SU-DHL-6 (cell line): Measurements from ENCODE around the gene PRR36.

Source experiments
- H2AFZ ChIP-seq: fragments of 200-600 bp; sonication (generic); 2 replicates; pipeline ENCODE4 v1.6.1; 2014; ENCODE audit warnings: low read depth, mild to moderate bottlenecking, moderate library complexity, mixed read lengths, antibody characterized with exemption, low read length; ENCODE audit not compliant: severe bottlenecking
- H3F3A ChIP-seq: fragments of 200-600 bp; shearing (Covaris generic); 2 replicates; pipeline ENCODE4 v1.6.0; 2016; ENCODE audit warnings: antibody characterized with exemption, mild to moderate bottlenecking; ENCODE audit not compliant: insufficient read depth
- H3K27ac ChIP-seq: fragments of 200-600 bp; sonication (generic); 2 replicates; pipeline ENCODE4 v1.5.1; 2016; ENCODE audit warnings: low read depth, mild to moderate bottlenecking, low read length, moderate library complexity, mixed read lengths
- H3K27me3 ChIP-seq: fragments of 200-600 bp; sonication (generic), shearing (Covaris generic); 2 replicates; pipeline ENCODE4 v1.6.0; 2014; ENCODE audit warnings: mild to moderate bottlenecking, low read length
- H3K36me3 ChIP-seq: fragments of 200-600 bp; sonication (generic); 2 replicates; pipeline ENCODE4 v1.6.1; 2014; ENCODE audit warnings: mild to moderate bottlenecking, low read length, mixed read lengths
- H3K4me2 ChIP-seq: fragments of 300-600, 200-600 bp; shearing (Covaris generic), sonication (generic); 2 replicates; pipeline ENCODE4 v1.6.0; 2014; ENCODE audit warnings: low read length, low read depth, mild to moderate bottlenecking; ENCODE audit not compliant: poor library complexity, severe bottlenecking
- H3K4me3 ChIP-seq: fragments of 200-600 bp; sonication (generic); 2 replicates; pipeline ENCODE4 v1.5.1; 2014; ENCODE audit warnings: antibody characterized with exemption, low read length, mild to moderate bottlenecking, mixed read lengths; ENCODE audit not compliant: insufficient read depth, poor library complexity, severe bottlenecking
- H3K79me2 ChIP-seq: fragments of 200-600 bp; sonication (generic); 2 replicates; pipeline ENCODE4 v1.6.1; 2014; ENCODE audit warnings: mild to moderate bottlenecking, low read length, moderate library complexity; ENCODE audit not compliant: insufficient read depth
- H3K9ac ChIP-seq: fragments of 200-600 bp; sonication (generic); 2 replicates; pipeline ENCODE4 v1.7.0; 2014; ENCODE audit warnings: mild to moderate bottlenecking, low read length
- H3K9me2 ChIP-seq: fragments of 200-600 bp; sonication (generic); replicated peaks from 2 replicates; pipeline ENCODE4 v1.6.1; 2014; ENCODE audit warnings: low read length; ENCODE audit not compliant: insufficient read depth
- H3K9me3 ChIP-seq: fragments of 200-600 bp; sonication (generic); 2 replicates; pipeline ENCODE4 v1.6.1; 2014; ENCODE audit warnings: low read length, mixed read lengths; ENCODE audit not compliant: insufficient read depth
- H4K20me1 ChIP-seq: fragments of 200-600 bp; sonication (generic); 2 replicates; pipeline ENCODE4 v1.6.1; 2014; ENCODE audit warnings: low read depth, mild to moderate bottlenecking, antibody characterized with exemption, low read length, moderate library complexity, mixed read lengths
- CTCF ChIP-seq: fragments of 200-600 bp; sonication (generic); IDR thresholded peaks from one replicate; pipeline ENCODE4 v1.5.1; 2017; ENCODE audit warnings: antibody characterized with exemption, mild to moderate bottlenecking, low read length, moderate library complexity; ENCODE audit not compliant: insufficient read depth, poor library complexity, severe bottlenecking
- EZH2phosphoT487 ChIP-seq: fragments of 200-600 bp; sonication (generic), shearing (Covaris generic); conservative IDR thresholded peaks from 2 replicates; pipeline ENCODE4 v1.6.1; 2018; ENCODE audit warnings: mild to moderate bottlenecking, antibody characterized with exemption, low read length, moderate library complexity, mixed read lengths

PRR36 gene

GRCh38 chr19:7867092-7867844, 6.9 kb downstream of the PRR36 start:
- Histone ChIP-seq H3K9me2 (no peaks in the 10 kb centered on the region), H3K27me3 (no peaks in the 10 kb centered on the region), H4K20me1 (no peaks in the 10 kb centered on the region), H3K9me3 (no peaks in the 10 kb centered on the region), H3K9ac (no peak overlapping the region), H3K4me3 (no peak overlapping the region), H3K36me3 (no peaks in the 10 kb centered on the region), H3K27ac (no peak overlapping the region), H3K4me2 (no peak overlapping the region), H3F3A (peaks cover 11% of the 10 kb centered on the region), H2AFZ (no peak overlapping the region), H3K79me2 (no peaks in the 10 kb centered on the region)
- TF ChIP-seq CTCF (no peak), EZH2phosphoT487 (no peak)

- Histone ChIP-seq H3K4me2 (no peak overlapping the region), H3K4me3 (no peak overlapping the region), H3K9me2 (no peaks in the 10 kb centered on the region), H3K27me3 (no peaks in the 10 kb centered on the region), H4K20me1 (no peaks in the 10 kb centered on the region), H3K9me3 (no peaks in the 10 kb centered on the region), H3K36me3 (no peaks in the 10 kb centered on the region), H2AFZ (no peak overlapping the region), H3F3A (peaks cover 9% of the 10 kb centered on the region), H3K27ac (no peak overlapping the region), H3K79me2 (no peaks in the 10 kb centered on the region), H3K9ac (no peak overlapping the region)
- no peak for TF ChIP-seq EZH2phosphoT487
- TF ChIP-seq CTCF, result no peak
Measured at GRCh38 chr19:7866399-7867091, 7.6 kb downstream of the PRR36 start.

GRCh38 chr19:7865262-7865911, 8.8 kb downstream of the PRR36 start:
- Histone ChIP-seq H3K4me2 (no peak overlapping the region), H3K9me2 (no peaks in the 10 kb centered on the region), H3K79me2 (no peaks in the 10 kb centered on the region), H3K27me3 (no peaks in the 10 kb centered on the region), H3K27ac (no peak overlapping the region), H3K9ac (no peak overlapping the region), H3K36me3 (no peaks in the 10 kb centered on the region), H2AFZ (no peak overlapping the region), H3K4me3 (no peak overlapping the region), H3F3A (no peaks in the 10 kb centered on the region), H4K20me1 (no peaks in the 10 kb centered on the region), H3K9me3 (no peaks in the 10 kb centered on the region)
- TF ChIP-seq EZH2phosphoT487 (no peak), CTCF (no peak)
